HFF-Myc (cell line): ENCODE results near the gene EDIL3.
A peak's percentile ranks its signal among the peaks of the same experiment; 100 is the strongest.

ENCODE experiments used
- DNase-seq: peaks from one replicate; pipeline ENCODE4 v3.0.0-alpha.2; 2011; ENCODE audit warnings: low read depth; ENCODE audit errors: extremely low read depth
- H3K4me3 ChIP-seq: replicated peaks from 2 replicates; pipeline ENCODE4 v1.5.1; 2011; ENCODE audit warnings: low read depth, mild to moderate bottlenecking, control low read depth, low read length
- CTCF ChIP-seq: IDR thresholded peaks from 2 replicates; pipeline ENCODE4 v1.5.1; 2012; ENCODE audit warnings: mild to moderate bottlenecking, low read depth, low read length, control low read depth; ENCODE audit errors: missing control alignments

EDIL3 gene, protein sequence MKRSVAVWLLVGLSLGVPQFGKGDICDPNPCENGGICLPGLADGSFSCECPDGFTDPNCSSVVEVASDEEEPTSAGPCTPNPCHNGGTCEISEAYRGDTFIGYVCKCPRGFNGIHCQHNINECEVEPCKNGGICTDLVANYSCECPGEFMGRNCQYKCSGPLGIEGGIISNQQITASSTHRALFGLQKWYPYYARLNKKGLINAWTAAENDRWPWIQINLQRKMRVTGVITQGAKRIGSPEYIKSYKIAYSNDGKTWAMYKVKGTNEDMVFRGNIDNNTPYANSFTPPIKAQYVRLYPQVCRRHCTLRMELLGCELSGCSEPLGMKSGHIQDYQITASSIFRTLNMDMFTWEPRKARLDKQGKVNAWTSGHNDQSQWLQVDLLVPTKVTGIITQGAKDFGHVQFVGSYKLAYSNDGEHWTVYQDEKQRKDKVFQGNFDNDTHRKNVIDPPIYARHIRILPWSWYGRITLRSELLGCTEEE

GRCh38 chr5:84384604-84385575 lies at the start of gene EDIL3:
TSS of gene EDIL3 (minus strand) at chr5:84384880. CDS start at chr5:84384374, 506 bp downstream.
- no peak for TF ChIP-seq CTCF
- H3K4me3 ChIP-seq: peak within 1 kb of the TSS; percentile 9
- DNase-seq: no peak

DNA sequence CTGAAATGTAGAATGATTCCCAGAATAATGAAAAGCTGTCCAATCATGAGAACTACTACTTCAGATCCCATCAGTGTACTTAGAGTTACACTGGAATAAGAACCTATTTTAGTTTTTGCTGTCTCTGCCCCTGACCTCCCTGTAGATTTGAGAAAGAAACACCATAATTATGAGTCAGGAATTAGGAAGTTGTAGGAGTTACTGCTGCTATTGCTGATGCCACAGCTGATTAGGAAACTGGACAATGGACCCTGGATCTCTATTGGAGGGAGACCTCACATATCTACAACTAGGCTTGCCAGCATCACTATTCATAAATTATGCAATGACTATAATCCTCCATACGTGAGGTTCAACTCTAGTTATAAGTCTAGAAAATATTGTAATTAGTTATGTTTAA lies 48.8 kb upstream of the EDIL3 start:
- no peak for TF ChIP-seq CTCF
- no peak for DNase-seq
- no peak overlapping the region for H3K4me3 ChIP-seq

GRCh38 chr5:84430863-84431663 lies 46.4 kb upstream of the EDIL3 start:
- no peak overlapping the region for H3K4me3 ChIP-seq
- no peak for DNase-seq
- no peak for TF ChIP-seq CTCF

- no peak for TF ChIP-seq CTCF
- no peak overlapping the region for H3K4me3 ChIP-seq
- DNase-seq: no peak
Observed at GRCh38 chr5:84430079-84430478, 45.4 kb upstream of the EDIL3 start.

DNA sequence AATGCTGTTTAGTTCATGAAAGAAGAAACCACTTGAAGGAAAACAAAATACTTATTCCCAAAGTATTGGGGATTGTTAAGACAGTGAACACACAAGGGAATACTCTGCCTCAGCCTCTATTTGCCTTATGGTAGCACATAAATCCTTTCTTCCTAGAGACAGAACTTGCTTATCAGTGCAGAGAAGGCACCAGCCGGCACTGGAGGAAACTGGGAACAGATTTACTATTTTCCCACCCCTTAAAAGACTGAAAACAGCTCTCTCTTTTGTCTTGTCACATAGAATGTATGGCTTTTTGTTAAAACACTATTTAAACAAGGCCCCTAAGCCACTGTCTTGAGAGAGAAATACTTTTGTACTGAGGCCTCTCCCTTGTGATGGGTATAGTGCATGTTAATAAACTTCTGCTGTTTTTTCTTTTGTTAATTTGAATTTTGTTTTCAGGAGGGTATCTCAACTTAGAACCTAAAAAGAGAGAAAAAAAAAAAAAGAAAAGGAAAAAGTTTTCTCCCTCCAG lies 40.7 kb upstream of the EDIL3 start:
- DNase-seq: no peak
- TF ChIP-seq CTCF: no peak
- no peak overlapping the region for H3K4me3 ChIP-seq

GRCh38 chr5:84419742-84420141 lies 35.1 kb upstream of the EDIL3 start:
- no peak overlapping the region for H3K4me3 ChIP-seq
- TF ChIP-seq CTCF: no peak
- no peak for DNase-seq
